NCI-H1436 (cell line): ENCODE data around the gene PPWD1.

ENCODE experiments used
- DNase-seq: peaks from one replicate; lab custom pipeline; 2025; lab: John Stamatoyannopoulos, UW

Gene PPWD1

DNA sequence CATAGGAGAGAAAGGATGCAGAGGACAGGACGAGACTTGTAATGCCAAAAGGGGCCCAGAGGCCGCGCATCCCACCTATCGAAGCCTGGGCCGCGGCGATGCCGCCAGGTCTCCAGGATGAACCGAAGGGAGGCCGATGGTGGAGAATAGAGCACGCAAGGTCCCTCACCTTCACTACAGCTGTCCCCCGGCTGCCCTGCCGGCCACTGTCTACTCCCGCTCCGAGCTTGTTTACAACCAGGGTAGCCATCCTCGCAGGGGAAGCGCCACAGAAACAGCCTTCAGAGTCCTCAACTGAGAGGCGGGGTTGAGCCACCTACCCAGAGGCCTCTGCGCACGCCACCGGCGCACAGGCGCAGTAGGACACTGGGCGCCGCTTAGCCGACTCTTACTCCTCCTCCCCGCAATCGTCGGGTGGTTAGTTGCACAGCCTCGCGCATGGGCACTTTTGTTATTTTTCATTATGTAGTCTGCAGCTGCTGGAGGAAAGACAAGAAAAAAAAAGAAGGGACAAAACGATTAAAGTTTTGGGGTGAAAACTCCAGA is 61.0 kb downstream of the PPWD1 start, which contains the start of gene TRIM23:
TRIM23 (minus strand) TSS at position 309 of the 546 bp plus-strand sequence; CDS start at position 250, 59 bp downstream.
- peak; percentile 90 for DNase-seq

DNA sequence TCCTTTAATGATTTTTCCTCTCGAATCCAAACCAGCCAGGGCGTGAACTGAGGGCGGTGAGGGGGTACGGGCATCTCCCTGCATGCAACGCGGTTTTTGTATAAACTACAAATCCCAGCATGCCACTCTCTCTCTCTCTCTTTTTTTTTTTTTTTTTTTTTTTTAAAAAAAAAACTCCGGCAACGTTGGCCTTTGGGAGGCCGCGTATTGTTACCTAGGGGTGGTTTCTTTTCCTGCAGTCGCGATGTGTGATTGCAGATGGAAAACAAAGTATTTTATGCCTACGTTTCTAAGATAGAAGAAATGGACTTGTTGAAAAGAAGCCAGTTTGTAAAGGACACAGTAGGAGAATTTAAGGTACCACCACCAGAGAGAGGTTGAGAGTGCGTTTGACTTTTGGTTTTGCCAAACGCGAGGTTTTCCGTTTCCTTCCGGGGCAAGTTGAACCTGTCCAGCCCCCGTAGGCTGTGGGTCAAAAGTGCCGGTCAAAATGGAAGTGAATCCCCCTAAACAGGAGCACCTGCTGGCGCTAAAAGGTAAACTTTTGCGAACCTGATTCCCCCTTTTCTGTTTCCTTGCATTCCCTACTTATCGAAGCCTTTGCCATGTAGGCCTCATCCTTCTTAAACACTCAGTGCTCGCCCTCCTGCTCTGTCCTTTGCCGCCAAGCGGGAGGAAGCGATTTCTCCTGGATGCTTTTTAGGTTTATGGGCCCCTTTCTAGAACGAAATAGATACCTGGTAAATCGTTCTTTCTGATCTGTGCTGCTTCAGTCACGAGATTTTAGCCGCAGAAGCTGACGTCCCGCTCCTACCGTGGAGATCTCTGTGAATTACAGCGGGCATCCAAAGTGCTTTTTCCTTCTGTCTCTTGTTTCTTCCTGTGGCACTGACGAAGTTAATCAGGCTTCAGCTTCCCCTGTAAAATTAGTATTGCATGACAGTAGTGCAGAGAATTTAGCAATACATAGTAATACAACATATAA is 61.8 kb downstream of the PPWD1 start, which contains the start of the genes SHLD3 and TRAPPC13:
SHLD3 (plus strand) TSS at position 457 of the 985 bp plus-strand sequence. CDS start 4,561 bp downstream, outside the sequence.
TRAPPC13 (plus strand) TSS at position 457 of the 985 bp plus-strand sequence; CDS start at position 491, 34 bp downstream.
- peak; percentile 84 for DNase-seq

DNA sequence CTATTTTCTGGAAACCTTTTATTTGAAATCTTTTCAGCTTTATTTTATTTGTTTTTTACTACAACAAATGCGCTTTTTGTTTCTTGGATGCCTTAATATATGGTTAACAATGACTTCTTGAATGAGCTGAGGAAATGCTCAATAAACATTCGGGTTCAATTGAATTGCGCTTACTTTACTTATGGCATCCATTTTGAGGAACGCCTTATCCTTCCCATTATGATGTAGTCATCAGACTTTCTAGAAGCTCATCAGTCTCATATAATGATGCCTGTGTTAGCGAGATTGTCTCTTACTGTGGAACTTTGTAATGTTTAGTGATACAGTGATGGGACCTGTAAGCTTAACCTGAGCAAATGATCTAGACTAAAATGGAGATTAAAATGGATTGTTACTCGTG is 62.6 kb downstream of the PPWD1 start:
- no peak for DNase-seq

DNA sequence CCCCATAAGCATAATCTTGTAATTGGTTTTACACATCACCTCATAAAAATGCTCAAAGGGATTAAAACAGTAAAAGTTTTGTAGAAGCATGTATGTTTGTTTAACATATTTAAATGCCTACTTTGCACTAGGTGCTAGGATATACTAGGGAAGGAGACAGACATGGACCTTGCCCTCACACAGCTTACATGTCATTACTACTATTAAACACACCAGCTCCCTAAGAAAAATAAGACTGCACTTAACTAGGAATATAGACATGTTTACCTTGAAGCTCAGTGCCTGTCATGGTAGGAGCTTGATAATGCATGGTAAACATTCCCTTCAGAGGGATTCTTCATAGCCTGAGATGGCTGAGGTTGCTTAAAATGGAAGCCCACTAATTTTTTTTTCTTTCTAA is 67.9 kb downstream of the PPWD1 start:
- no peak for DNase-seq
